Prostate gland (tissue), 2 donors: Measurements from ENCODE around the gene IL1RAPL2.

Experiments
- CTCF ChIP-seq, 4 experiments: fragments of 200-600 bp in 2 of 4; fragments of 450-650 bp in 2 of 4; sonication (generic) in 2 of 4; IDR thresholded peaks; 1 replicate in 3 of 4; 2 replicates in 1 of 4; pipeline ENCODE4 v1.5.1; 2016 to 2019; ENCODE audit warnings: antibody characterized with exemption in 4 of 4, mild to moderate bottlenecking in 2 of 4, moderate library complexity in 2 of 4
- POLR2A ChIP-seq: fragments of 450-650 bp; IDR thresholded peaks from one replicate; pipeline ENCODE4 v1.6.1; 2016; ENCODE audit warnings: antibody characterized with exemption, mild to moderate bottlenecking
- POLR2AphosphoS5 ChIP-seq: sonication (generic); formaldehyde crosslinking; IDR thresholded peaks from one replicate; pipeline ENCODE4 v1.6.1; 2017; ENCODE audit warnings: antibody characterized with exemption

- TF ChIP-seq CTCF (IDR thresholded peaks at IDR 0.05) (no peak), POLR2AphosphoS5 (no peak), POLR2A (no peak)
Measured at GRCh38 chrX:105051364-105051763, 485.4 kb downstream of the IL1RAPL2 start.
